ENCODE results near the gene COL9A1. TPM values are rescaled to one million over a fixed set of nuclear protein-coding genes. Genes with fewer than 3 reads are reported as not detected.
"Not testable (repeated sequence)": the region's sequence is repeated elsewhere in the genome, so short reads cannot be mapped to it uniquely, and the experiment has no call there.

Gene COL9A1
- total RNA-seq (7.6 and 22.1 TPM in 2 replicates), polyA plus RNA-seq (11.2 and 20.6 TPM in 2 replicates)

DNA sequence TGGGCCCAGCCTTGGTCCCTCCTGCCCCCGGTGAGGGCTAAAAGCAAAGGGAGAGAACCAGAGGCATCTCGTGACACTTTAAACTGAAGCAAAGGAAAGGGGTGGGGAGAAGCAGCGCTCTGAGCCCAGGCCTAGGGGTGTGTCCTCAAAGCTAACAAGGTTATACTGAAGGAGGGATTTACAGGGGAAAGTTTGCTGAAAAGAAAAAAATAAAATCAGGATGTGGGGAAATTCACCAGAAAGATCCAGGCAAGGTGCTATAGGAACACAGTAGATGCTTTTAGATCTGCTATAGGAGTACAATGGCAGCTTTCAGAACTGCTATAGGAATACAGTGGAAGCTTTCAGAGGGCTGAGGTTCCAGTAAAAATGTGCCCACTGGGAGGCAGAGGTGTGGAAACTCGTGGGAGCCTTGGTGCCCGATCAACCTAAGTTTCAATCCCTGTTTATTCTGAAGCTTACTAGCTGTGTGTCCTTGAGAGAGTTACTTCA, at the start of gene COL9A1:
Gene COL9A1 (minus strand): TSS at position 51 of the 492 bp plus-strand sequence. CDS start 160 bp downstream, outside the sequence.
- no peaks in the 10 kb centered on the region for H3K36me3 ChIP-seq
- H3K4me1 ChIP-seq (ENCODE audit: low read depth) = no peaks in the 10 kb centered on the region
- no peak within 1 kb of the TSS for H3K27ac ChIP-seq
- no peaks in the 10 kb centered on the region for H3K27me3 ChIP-seq
- no peak for DNase-seq (ENCODE audit: low read depth in 1 of 2, low spot score in 1 of 2)
- no peaks in the 10 kb centered on the region for H3K9me3 ChIP-seq (ENCODE audit: low read depth)
- TF ChIP-seq, protein P1, sequence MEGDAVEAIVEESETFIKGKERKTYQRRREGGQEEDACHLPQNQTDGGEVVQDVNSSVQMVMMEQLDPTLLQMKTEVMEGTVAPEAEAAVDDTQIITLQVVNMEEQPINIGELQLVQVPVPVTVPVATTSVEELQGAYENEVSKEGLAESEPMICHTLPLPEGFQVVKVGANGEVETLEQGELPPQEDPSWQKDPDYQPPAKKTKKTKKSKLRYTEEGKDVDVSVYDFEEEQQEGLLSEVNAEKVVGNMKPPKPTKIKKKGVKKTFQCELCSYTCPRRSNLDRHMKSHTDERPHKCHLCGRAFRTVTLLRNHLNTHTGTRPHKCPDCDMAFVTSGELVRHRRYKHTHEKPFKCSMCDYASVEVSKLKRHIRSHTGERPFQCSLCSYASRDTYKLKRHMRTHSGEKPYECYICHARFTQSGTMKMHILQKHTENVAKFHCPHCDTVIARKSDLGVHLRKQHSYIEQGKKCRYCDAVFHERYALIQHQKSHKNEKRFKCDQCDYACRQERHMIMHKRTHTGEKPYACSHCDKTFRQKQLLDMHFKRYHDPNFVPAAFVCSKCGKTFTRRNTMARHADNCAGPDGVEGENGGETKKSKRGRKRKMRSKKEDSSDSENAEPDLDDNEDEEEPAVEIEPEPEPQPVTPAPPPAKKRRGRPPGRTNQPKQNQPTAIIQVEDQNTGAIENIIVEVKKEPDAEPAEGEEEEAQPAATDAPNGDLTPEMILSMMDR (IDR thresholded peaks at IDR 0.05; ENCODE audit: low read depth, low read length) = no peak
- no peak within 1 kb of the TSS for H3K4me3 ChIP-seq

DNA sequence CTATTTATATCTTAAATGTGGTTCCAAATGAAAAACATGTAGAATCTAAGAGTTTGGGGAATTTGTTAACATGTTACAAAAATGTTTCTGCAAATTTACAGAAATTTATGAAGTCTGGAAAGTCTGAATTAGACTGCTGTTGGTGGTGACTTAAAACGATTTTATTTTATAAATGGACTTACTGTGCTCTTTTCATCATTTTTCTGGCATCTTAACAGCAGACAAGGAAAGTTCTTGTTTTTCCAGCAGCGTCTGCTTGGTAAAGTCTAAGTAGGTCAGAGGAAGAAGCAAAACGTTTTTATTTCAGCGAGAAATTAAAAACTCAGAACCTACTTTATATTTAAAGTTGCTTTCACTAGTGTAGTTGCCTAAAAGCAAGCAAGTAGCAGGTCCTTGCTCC, 48.6 kb upstream of the COL9A1 start:
- H3K27me3 ChIP-seq = no peaks in the 10 kb centered on the region
- H3K36me3 ChIP-seq = no peaks in the 10 kb centered on the region
- H3K4me3 ChIP-seq = no peak overlapping the region
- no peak overlapping the region for H3K27ac ChIP-seq
- TF ChIP-seq, protein P1 (IDR thresholded peaks at IDR 0.05; ENCODE audit: low read depth, low read length) = no peak
- H3K4me1 ChIP-seq (ENCODE audit: low read depth) = no peaks in the 10 kb centered on the region
- H3K9me3 ChIP-seq (ENCODE audit: low read depth) = no peaks in the 10 kb centered on the region
- no peak for DNase-seq (ENCODE audit: low read depth in 1 of 2, low spot score in 1 of 2)

DNA sequence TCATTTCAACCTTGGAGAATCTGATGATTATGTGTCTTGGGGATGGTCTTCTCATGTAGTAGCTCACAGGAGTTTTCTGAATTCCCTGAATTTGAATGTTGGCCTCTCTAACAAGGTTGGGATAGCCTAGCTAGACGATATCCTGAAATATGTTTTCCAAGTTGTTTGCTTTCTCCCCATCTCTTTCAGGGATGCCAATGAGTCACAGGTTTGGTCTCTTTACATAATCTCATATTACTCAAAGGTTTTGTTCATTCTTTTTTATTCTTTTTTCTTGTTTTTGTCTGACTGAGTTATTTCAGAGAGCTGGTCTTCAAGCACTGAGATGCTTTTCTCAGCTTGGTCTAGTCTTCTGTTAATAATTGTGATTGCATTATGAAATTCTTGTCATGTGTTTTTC, 42.7 kb upstream of the COL9A1 start:
- no peak for DNase-seq (ENCODE audit: low read depth in 1 of 2, low spot score in 1 of 2)
- no peak overlapping the region for H3K27ac ChIP-seq
- H3K4me3 ChIP-seq = no peak overlapping the region
- H3K4me1 ChIP-seq (ENCODE audit: low read depth) = no peaks in the 10 kb centered on the region
- H3K36me3 ChIP-seq = no peaks in the 10 kb centered on the region
- no peaks in the 10 kb centered on the region for H3K9me3 ChIP-seq (ENCODE audit: low read depth)
- H3K27me3 ChIP-seq = no peaks in the 10 kb centered on the region
- TF ChIP-seq, protein P1 (IDR thresholded peaks at IDR 0.05; ENCODE audit: low read depth, low read length) = no peak

DNA sequence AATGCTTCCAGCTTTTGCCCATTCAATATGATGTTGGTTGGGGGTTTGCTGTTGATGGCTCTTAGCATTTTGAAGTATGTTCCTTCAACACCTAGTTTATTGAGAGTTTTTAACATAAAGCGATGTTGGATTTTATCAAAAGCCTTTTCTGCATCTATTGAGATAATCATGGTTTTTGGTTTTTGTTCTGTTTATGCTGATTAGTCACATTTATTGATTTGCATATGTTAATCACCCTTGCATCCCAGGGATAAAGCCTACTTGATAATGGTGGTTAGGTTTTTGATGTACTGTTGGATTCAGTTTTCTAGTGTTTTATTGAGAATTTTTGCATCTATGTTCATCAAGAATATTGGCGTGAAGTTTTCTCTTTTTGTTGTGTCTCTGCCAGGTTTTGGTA, 40.4 kb upstream of the COL9A1 start:
- H3K36me3 ChIP-seq = no peaks in the 10 kb centered on the region
- no peak for DNase-seq (ENCODE audit: low read depth in 1 of 2, low spot score in 1 of 2)
- H3K27me3 ChIP-seq = no peaks in the 10 kb centered on the region
- no peaks in the 10 kb centered on the region for H3K4me1 ChIP-seq (ENCODE audit: low read depth)
- H3K4me3 ChIP-seq = no peak overlapping the region
- H3K9me3 ChIP-seq (ENCODE audit: low read depth) = no peaks in the 10 kb centered on the region
- TF ChIP-seq, protein P1 (IDR thresholded peaks at IDR 0.05; ENCODE audit: low read depth, low read length) = no peak
- H3K27ac ChIP-seq = no peak overlapping the region

DNA sequence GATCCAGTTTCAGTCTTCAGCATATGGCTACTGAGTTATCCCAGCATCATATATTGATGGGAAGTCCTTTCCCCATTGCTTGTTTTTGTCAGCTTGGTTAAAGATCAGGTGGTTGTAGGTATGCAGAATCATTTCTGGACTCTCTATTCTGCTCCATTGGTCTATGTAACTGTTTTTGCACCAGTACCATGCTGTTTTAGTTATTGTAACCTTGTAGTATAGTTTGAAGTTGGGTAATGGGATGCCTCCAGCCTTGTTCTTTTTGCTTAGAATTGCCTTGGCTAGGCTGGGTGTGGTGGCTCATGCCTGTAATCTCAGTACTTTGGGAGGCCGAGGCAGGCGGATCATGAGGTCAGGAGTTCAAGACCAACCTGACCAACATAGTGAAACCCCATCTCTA, 36.9 kb upstream of the COL9A1 start:
- H3K27me3 ChIP-seq; DNase-seq (ENCODE audit: low read depth in 1 of 2, low spot score in 1 of 2); H3K4me1 ChIP-seq (ENCODE audit: low read depth); H3K9me3 ChIP-seq (ENCODE audit: low read depth); H3K27ac ChIP-seq; H3K36me3 ChIP-seq; H3K4me3 ChIP-seq: not testable (repeated sequence)

DNA sequence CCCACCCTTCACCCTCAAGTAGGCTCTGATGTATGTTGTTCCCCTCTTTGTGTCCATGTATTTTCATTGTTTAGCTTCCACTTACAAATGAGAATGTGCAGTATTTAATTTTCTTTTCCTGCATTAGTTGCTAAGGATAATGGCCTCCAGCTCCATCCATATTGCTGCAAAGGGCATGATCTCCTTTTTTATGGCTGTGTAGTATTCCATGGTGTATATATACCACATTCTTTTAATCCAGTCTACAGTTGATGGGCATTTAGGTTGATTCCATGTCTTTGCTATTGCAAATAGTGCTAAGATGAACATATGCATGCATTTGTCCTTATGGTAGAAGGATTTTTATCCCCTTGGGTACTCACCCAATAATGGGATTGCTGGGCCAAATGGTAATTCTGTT, 35.9 kb upstream of the COL9A1 start:
- no peaks in the 10 kb centered on the region for H3K9me3 ChIP-seq (ENCODE audit: low read depth)
- no peak overlapping the region for H3K4me3 ChIP-seq
- no peak for DNase-seq (ENCODE audit: low read depth in 1 of 2, low spot score in 1 of 2)
- H3K4me1 ChIP-seq (ENCODE audit: low read depth) = no peaks in the 10 kb centered on the region
- H3K27me3 ChIP-seq = no peaks in the 10 kb centered on the region
- no peaks in the 10 kb centered on the region for H3K36me3 ChIP-seq
- TF ChIP-seq, protein P1 (IDR thresholded peaks at IDR 0.05; ENCODE audit: low read depth, low read length) = no peak
- H3K27ac ChIP-seq = no peak overlapping the region
